Activated CD4-positive, alpha-beta T cell treated with anti-CD3 and anti-CD28 coated beads, Interleukin-2, amount 10 ng/mL, durations not matched to agents 24 days and 14 days (primary cell): ENCODE results near the gene FMN2. TPM values are rescaled to one million over a fixed set of nuclear protein-coding genes. Genes with fewer than 3 reads are reported as not detected.

Source experiments
- DNase-seq: peaks from one replicate; pipeline ENCODE4 v3.0.0; 2022
- H3K27ac Mint-ChIP-seq: one replicate; pipeline ENCODE4 v1.8.0; 2022; ENCODE audit warnings: mild to moderate bottlenecking, mixed read lengths
- H3K27me3 Mint-ChIP-seq: one replicate; pipeline ENCODE4 v1.8.0; 2022; ENCODE audit warnings: mixed read lengths
- H3K36me3 Mint-ChIP-seq: one replicate; pipeline ENCODE4 v1.8.0; 2022; ENCODE audit warnings: low read depth, mild to moderate bottlenecking, mixed read lengths
- H3K4me1 Mint-ChIP-seq: one replicate; pipeline ENCODE4 v1.8.0; 2021; ENCODE audit warnings: mixed read lengths
- H3K4me3 Mint-ChIP-seq: one replicate; pipeline ENCODE4 v1.8.0; 2022; ENCODE audit warnings: mild to moderate bottlenecking, moderate library complexity, mixed read lengths
- H3K9me3 Mint-ChIP-seq: one replicate; pipeline ENCODE4 v1.8.0; 2021; ENCODE audit warnings: mixed read lengths
- intact Hi-C: fragments of 100-400 bp; cut with micrococcal nuclease; formaldehyde crosslinking; loops from one replicate; pipeline ENCODE4 v1.15.1; 2023
- total RNA-seq: library from RNA; stranded (reverse); gene quantifications from 2 replicates; pipeline ENCODE4 v1.2.3, GENCODE V29; 2022

Gene FMN2
- total RNA-seq, 1 donor from 2014 or later: not detected

DNA sequence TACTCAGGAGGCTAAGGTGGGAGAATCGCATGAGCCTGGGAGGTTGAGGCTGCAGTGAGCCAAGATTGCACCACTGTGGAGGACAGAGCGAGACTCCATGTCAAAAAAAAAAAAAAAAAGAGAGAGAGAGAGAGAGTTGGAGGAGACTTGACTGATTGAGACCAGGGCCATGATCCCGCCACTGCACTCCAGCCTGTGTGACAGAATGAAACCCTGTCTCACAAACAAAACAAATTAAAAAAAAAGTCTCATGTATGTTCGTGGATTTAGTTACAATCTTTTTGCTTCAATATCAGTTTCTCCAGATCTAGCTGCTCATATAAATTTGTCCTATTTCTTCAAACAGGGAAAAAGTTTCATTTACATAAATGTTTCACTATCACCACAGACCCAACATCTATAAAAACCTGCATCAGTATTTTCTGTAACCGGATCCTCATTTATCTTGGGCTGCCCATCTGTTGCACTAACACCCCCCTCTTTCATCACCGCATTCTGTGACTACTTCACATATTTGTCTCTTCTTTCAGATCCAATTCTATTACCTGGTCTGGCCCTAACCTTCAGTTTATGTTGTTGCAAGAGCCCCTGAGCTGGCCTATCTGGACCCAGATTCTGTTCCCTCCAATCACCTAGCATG is 393.2 kb downstream of the FMN2 start:
- Mint-ChIP-seq H3K27ac (no peak overlapping the region), H3K36me3 (no peaks in the 10 kb centered on the region), H3K27me3 (no peaks in the 10 kb centered on the region), H3K4me3 (no peak overlapping the region), H3K9me3 (no peaks in the 10 kb centered on the region), H3K4me1 (no peaks in the 10 kb centered on the region)
- intact Hi-C loops: no loop called here
- DNase-seq: no peak

DNA sequence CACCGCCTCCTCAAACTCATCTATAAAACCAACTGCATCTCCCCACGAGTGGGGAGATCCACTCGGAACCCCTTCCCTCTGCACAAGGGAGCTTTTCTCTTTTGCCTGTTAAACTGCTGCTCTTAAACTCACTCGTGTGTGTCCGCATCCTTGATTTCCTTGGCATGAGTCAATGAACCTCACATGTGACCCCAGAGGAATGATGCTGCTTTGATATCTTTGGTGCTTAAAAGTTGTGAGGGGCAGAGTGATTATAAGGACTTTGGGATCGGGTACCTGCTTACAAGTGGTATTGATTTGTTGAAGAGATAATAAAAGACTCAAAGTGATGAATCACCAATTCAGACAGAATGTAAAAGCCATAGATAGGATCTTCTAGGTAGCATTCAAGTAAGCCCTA is 394.9 kb downstream of the FMN2 start:
- no peak overlapping the region for H3K27ac Mint-ChIP-seq
- no peak for DNase-seq
- H3K4me3 Mint-ChIP-seq: no peak overlapping the region
- intact Hi-C loops: no loop called here
- H3K9me3 Mint-ChIP-seq: no peaks in the 10 kb centered on the region
- H3K27me3 Mint-ChIP-seq: no peaks in the 10 kb centered on the region
- H3K36me3 Mint-ChIP-seq: no peaks in the 10 kb centered on the region
- no peaks in the 10 kb centered on the region for H3K4me1 Mint-ChIP-seq

DNA sequence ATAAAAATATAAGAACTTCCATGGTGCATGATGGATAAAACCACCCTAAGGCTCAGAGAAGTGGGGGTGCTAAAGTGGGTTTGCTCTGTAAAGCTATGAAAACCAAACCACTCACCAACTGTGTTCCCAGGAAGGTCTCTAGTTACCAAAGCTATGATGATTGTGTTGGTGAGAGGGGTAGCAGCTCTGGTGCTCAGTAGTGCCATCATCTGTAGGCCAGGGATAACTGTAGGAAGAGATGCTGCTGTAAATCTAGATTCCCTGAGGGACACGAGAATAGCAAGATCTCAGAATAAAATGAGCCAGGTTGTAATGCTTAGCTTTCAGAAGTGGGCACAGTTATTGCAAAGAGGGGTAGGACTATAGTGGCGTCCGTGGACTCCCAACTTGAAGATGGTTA is 395.8 kb downstream of the FMN2 start:
- H3K4me3 Mint-ChIP-seq: no peak overlapping the region
- intact Hi-C loops: no loop called here

DNA sequence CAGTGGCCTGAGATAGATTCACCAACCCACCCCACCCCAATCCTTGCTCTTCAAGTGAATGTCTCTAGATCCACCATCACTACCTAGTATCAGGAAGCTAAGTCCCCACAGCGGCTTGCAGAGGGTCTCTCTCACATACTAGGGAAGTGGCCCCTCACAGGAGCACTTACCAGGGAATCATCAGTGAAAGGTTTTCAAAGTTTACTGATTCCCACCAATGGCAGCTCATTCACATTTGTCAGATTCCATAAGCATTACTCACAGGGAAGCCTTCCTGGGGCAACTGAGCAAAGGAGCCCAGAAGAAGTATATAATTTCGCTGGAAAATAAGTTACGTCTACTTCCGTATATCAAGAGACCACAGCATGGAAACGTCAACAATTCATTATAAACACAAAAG is 399.5 kb downstream of the FMN2 start:
- intact Hi-C loops: no loop called here
- no peak for DNase-seq
- no peak overlapping the region for H3K27ac Mint-ChIP-seq
- H3K9me3 Mint-ChIP-seq: peaks cover 4% of the 10 kb centered on the region
- H3K4me3 Mint-ChIP-seq: no peak overlapping the region
- H3K27me3 Mint-ChIP-seq: no peaks in the 10 kb centered on the region
- H3K36me3 Mint-ChIP-seq: no peaks in the 10 kb centered on the region
- no peaks in the 10 kb centered on the region for H3K4me1 Mint-ChIP-seq

More for the DNA sequence above, 395.8 kb downstream of the FMN2 start:
- no peak for DNase-seq
- Mint-ChIP-seq H3K4me1 (no peaks in the 10 kb centered on the region), H3K27ac (no peak overlapping the region), H3K9me3 (peaks cover 4% of the 10 kb centered on the region), H3K27me3 (no peaks in the 10 kb centered on the region), H3K36me3 (no peaks in the 10 kb centered on the region)

DNA sequence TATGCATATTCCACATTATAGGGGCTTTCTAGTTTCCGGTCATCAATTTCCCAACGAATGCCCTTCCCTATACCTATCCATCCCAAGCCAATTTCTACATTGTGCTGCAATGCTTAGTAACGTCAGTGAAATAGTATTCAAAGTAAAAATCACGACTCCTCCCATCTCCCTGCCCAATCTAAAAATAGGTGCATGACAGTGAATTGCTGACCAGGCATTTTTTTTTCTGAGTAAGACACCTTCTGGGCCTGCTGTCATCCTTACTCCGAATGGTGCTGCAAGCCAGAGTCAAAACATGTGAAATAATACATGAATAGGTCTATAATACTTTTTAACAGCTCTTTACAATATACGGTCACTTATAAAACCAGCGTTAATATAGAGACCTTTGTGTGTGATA is 400.1 kb downstream of the FMN2 start:
- Mint-ChIP-seq H3K36me3 (no peaks in the 10 kb centered on the region), H3K4me1 (no peaks in the 10 kb centered on the region), H3K27ac (no peak overlapping the region), H3K27me3 (no peaks in the 10 kb centered on the region), H3K9me3 (peaks cover 4% of the 10 kb centered on the region), H3K4me3 (no peak overlapping the region)
- intact Hi-C loops: no loop called here
- DNase-seq: no peak

DNA sequence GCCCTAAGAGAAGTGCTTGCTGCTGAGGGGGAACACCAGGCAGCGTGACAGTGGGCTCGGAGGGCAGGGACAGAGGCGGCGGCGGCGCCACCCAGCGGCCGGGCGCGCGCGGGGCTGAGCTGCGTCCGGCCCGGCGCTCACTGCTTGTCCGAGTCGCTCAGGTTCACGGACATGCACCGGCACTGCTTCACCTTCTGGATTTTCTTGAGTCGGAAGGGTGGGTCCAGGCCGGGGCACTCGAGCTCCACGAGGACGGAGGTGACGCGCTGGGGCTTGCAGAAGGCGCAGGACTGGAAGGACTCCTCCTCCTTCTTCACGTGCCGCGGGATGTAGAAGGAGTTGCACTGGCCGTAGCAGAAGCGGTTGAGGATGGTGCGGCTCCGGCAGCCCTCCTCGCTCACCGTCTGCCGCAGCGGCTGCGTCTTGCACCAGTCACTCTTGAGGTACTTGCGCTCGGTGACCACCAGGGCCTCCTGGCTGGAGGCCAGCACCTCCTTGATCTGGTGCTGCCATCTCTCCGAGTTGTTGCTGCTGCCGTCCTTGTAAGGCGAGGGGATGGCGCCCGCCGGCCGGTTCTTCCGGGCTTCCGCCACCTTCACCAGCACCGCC is 401.3 kb downstream of the FMN2 start:
- Mint-ChIP-seq H3K27ac (no peak overlapping the region), H3K4me3 (no peak overlapping the region), H3K27me3 (no peaks in the 10 kb centered on the region), H3K36me3 (no peaks in the 10 kb centered on the region), H3K9me3 (peaks cover 5% of the 10 kb centered on the region), H3K4me1 (no peaks in the 10 kb centered on the region)
- DNase-seq: no peak
- intact Hi-C loops: no loop called here

DNA sequence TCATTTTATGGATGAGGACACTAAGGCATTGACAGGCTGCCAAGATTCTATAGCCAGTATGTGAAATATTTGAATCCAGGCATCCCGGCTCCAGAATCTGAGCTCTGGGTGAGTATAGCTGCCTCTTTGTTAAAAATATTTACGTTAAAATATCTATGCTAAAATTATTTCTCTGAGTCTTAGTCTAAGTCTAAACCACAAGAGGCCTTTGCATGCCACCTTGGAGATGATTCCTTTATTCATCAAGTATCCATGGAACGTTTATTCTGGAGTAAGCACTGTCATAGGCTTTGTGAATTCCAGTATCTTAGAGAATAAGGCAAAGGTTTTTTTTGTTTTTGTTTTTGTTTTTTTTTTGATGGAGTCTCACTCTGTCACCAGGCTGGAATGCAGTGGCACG is 403.9 kb downstream of the FMN2 start:
- Mint-ChIP-seq H3K9me3 (peaks cover 12% of the 10 kb centered on the region), H3K27ac (no peak overlapping the region), H3K27me3 (no peaks in the 10 kb centered on the region), H3K4me1 (no peaks in the 10 kb centered on the region), H3K36me3 (no peaks in the 10 kb centered on the region), H3K4me3 (no peak overlapping the region)
- intact Hi-C loops: no loop called here
- no peak for DNase-seq

DNA sequence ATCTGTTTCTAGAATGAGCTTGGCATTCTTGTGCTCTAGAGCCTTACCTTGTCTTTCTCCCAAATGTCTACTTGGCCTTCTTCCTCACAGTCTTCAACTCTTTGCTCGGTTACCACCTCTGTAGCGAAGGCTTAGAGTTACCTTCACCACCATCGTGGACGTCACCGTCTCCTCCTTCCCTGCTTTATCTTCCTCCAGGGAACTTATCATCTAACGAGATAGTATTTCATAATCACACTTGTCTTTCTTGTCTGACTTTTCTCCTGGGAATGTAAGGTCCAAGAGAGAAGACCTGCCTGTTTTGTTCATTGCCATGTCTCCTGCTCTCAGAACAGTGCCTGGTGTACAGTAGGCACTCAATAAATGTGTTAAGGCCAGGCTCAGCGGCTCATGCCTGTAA is 404.7 kb downstream of the FMN2 start:
- H3K9me3 Mint-ChIP-seq: peaks cover 12% of the 10 kb centered on the region
- intact Hi-C loops: no loop called here
- no peak overlapping the region for H3K27ac Mint-ChIP-seq
- H3K4me3 Mint-ChIP-seq: no peak overlapping the region
- H3K4me1 Mint-ChIP-seq: no peaks in the 10 kb centered on the region
- no peak for DNase-seq
- H3K27me3 Mint-ChIP-seq: no peaks in the 10 kb centered on the region
- no peaks in the 10 kb centered on the region for H3K36me3 Mint-ChIP-seq

DNA sequence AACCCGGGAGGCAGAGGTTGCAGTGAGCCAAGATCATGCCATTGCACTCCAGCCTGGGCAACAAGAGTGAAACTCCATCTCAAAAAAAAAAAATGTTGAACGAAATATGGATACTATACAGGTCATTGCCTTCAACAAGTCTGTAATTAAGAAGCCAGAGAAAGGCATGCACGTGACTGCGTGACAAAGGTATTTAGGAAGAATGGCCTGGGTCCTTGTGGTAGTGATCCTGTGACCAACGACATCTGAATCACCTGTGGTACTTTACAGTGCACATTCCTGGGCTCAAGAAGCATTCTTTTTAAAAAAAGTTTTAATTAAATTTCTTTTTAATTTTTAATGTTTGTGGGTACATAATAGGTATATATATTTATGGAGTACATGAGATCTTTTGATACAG is 405.3 kb downstream of the FMN2 start:
- Mint-ChIP-seq H3K36me3 (no peaks in the 10 kb centered on the region), H3K9me3 (peaks cover 9% of the 10 kb centered on the region), H3K4me1 (no peaks in the 10 kb centered on the region), H3K27me3 (no peaks in the 10 kb centered on the region), H3K4me3 (no peak overlapping the region), H3K27ac (no peak overlapping the region)
- intact Hi-C loops: no loop called here
- DNase-seq: no peak

DNA sequence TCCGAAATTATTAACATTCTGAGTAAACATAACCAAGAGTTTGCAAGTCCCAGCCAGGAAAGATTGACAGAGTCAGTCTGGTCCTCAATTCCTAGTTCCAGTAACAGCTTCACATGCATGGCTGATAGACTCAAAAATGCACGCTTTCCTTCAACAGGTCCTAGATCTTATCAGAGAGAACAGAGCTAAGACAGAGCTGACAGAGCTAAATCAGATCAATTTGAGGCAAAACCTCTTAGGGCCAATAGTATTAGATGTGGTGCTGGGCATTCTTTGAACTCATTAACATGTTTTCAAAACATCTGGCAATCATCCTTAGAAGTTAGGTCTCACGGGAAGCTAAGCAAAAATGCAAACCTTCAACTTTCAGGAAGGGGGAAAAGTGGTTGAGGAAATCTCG is 406.2 kb downstream of the FMN2 start:
- Mint-ChIP-seq H3K27me3 (no peaks in the 10 kb centered on the region), H3K27ac (no peak overlapping the region), H3K4me1 (no peaks in the 10 kb centered on the region), H3K9me3 (peaks cover 7% of the 10 kb centered on the region), H3K36me3 (no peaks in the 10 kb centered on the region), H3K4me3 (no peak overlapping the region)
- intact Hi-C loops: no loop called here
- no peak for DNase-seq

DNA sequence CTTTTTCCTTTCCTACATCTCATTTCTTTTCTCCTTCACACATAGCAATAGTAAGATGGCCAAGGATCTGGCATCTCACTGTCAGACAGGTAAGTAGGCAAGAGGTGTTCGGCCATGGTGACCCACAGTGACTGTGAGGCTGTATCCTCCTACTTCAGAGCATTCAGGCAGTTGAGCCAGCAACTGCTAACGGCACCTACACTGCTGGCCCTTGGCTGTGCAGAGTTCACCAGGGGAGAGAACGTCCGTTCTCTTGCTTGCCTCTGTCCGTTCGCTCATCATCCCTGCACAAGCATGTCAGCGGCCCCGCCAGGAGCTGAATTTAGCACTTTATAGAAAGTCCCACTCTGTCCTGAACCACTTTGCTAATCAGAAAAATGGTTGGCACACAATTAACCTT is 406.7 kb downstream of the FMN2 start:
- intact Hi-C loops: no loop called here
- H3K4me1 Mint-ChIP-seq: no peaks in the 10 kb centered on the region
- peaks cover 7% of the 10 kb centered on the region for H3K9me3 Mint-ChIP-seq
- H3K4me3 Mint-ChIP-seq: no peak overlapping the region
- no peaks in the 10 kb centered on the region for H3K36me3 Mint-ChIP-seq
- no peak overlapping the region for H3K27ac Mint-ChIP-seq
- H3K27me3 Mint-ChIP-seq: no peaks in the 10 kb centered on the region
- DNase-seq: no peak

DNA sequence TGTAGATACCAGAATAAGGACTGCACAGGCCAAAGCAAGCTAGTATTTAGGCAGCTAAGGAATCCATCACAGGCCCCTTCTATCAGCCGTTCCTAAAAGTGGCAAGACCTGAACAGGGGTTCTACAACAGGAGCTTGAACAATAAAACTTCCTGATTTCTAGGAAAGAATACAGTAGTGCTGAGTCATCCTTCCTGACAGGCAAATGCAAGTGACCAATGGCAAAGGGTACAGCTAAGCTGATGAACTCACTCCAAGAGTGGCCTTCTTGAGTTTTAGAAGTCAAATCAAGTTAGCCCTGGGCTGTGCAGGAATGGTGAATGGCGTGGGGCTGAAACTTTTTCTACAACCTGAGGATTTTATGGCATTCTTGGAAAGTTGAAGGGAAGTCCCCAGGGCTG is 407.3 kb downstream of the FMN2 start:
- H3K27me3 Mint-ChIP-seq: no peaks in the 10 kb centered on the region
- intact Hi-C loops: no loop called here
- no peak overlapping the region for H3K27ac Mint-ChIP-seq
- no peak overlapping the region for H3K4me3 Mint-ChIP-seq
- no peaks in the 10 kb centered on the region for H3K36me3 Mint-ChIP-seq
- H3K9me3 Mint-ChIP-seq: peaks cover 7% of the 10 kb centered on the region
- no peak for DNase-seq
- H3K4me1 Mint-ChIP-seq: no peaks in the 10 kb centered on the region

DNA sequence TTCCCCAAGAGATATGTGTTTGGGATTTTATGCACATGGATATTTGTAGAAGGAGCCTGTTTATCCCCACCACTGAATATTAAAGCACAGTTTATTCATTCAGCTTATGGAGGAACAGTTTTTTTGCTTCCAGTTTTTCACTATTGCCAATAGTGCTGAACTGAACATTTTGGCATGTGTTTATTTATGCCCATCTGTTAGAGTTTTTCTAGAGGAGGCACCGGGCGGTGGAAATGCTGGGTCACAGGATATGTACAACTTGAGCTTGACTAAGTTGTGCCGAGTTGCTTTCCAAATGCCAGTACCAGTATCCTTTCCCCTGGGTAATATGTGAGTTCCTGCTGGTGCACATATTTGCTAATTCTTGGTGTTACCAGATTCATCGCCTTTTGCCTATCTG is 409.0 kb downstream of the FMN2 start:
- no peaks in the 10 kb centered on the region for H3K27me3 Mint-ChIP-seq
- H3K36me3 Mint-ChIP-seq: no peaks in the 10 kb centered on the region
- no peak overlapping the region for H3K4me3 Mint-ChIP-seq
- intact Hi-C loops: no loop called here
- H3K4me1 Mint-ChIP-seq: no peaks in the 10 kb centered on the region
- DNase-seq: no peak
- H3K9me3 Mint-ChIP-seq: peaks cover 7% of the 10 kb centered on the region
- no peak overlapping the region for H3K27ac Mint-ChIP-seq

DNA sequence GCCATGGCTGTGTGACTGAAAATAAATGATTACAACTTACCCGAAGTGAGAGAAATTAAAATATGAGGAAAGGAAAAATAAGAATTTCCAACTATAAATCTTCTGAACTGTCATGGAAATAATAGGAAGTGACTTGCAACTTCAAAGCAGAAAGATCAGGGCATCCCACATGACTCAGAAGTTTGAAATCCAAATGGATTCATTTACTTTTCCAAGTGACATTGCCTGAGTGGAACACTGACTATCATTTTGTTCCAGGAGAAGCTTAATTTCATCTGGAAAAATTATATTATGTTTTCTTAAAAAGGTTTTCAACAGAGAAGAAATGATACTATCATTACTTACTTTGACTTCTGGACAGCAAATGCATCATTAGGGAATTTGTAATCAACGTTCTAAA is 409.4 kb downstream of the FMN2 start:
- Mint-ChIP-seq H3K27ac (no peak overlapping the region), H3K9me3 (peaks cover 7% of the 10 kb centered on the region), H3K4me3 (no peak overlapping the region), H3K27me3 (no peaks in the 10 kb centered on the region), H3K36me3 (no peaks in the 10 kb centered on the region), H3K4me1 (no peaks in the 10 kb centered on the region)
- DNase-seq: no peak
- intact Hi-C loops: no loop called here

DNA sequence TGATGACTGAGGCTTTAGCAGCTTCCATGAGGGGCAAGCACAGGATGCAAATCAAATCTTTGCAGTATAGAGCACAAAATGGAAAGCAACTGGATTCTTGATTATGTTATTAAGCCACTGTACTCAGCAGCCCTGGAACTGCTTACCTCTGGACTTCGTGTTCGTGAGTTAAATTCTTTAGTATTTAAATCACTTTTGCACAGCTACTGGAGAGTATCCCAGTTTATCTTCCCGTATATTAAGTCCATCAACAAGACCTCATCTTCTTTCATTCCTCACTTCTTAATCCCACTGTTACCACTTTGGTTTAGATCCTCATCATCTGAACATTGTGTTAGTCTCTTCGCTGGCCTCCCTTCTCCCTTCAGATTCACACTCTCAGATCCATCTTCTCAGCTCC is 411.4 kb downstream of the FMN2 start:
- peaks cover 8% of the 10 kb centered on the region for H3K9me3 Mint-ChIP-seq

More for the DNA sequence above, 411.4 kb downstream of the FMN2 start:
- Mint-ChIP-seq H3K4me3 (no peak overlapping the region), H3K27me3 (peaks cover 2% of the 10 kb centered on the region), H3K4me1 (no peaks in the 10 kb centered on the region), H3K27ac (no peak overlapping the region), H3K36me3 (no peaks in the 10 kb centered on the region)
- no peak for DNase-seq
- intact Hi-C loops: no loop called here
